ENCODE measurements around the gene NKX2-1.

DNA sequence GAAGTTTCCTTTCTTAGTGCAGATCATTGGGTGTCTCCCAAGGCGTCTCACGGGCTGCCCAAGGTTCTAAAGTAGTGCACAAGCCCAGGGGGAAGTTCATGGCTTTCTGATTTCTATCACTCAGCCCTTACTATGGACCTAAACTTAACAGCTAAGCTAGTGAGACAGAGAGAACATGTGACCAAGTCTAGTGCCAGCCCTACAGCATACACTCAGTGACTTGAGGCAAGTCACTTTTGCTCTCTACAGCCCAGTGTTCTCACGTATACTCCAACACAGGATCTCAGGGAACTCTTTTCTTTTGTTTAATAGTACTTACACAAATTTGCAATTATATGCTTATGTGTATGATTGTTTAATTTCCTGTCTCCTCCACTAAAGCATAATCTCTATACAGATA is 48.6 kb downstream of the NKX2-1 start:
- TF ChIP-seq, protein P1, sequence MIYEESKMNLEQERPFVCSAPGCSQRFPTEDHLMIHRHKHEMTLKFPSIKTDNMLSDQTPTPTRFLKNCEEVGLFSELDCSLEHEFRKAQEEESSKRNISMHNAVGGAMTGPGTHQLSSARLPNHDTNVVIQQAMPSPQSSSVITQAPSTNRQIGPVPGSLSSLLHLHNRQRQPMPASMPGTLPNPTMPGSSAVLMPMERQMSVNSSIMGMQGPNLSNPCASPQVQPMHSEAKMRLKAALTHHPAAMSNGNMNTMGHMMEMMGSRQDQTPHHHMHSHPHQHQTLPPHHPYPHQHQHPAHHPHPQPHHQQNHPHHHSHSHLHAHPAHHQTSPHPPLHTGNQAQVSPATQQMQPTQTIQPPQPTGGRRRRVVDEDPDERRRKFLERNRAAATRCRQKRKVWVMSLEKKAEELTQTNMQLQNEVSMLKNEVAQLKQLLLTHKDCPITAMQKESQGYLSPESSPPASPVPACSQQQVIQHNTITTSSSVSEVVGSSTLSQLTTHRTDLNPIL (CRISPR knock-in tag; IDR thresholded peaks at IDR 0.05; ENCODE audit: low read depth), result no peak
- TF ChIP-seq, protein P2, sequence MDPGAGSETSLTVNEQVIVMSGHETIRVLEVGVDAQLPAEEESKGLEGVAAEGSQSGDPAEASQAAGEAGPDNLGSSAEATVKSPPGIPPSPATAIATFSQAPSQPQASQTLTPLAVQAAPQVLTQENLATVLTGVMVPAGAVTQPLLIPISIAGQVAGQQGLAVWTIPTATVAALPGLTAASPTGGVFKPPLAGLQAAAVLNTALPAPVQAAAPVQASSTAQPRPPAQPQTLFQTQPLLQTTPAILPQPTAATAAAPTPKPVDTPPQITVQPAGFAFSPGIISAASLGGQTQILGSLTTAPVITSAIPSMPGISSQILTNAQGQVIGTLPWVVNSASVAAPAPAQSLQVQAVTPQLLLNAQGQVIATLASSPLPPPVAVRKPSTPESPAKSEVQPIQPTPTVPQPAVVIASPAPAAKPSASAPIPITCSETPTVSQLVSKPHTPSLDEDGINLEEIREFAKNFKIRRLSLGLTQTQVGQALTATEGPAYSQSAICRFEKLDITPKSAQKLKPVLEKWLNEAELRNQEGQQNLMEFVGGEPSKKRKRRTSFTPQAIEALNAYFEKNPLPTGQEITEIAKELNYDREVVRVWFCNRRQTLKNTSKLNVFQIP (CRISPR knock-in tag; IDR thresholded peaks at IDR 0.05; ENCODE audit: borderline replicate concordance, low read depth), result no peak
- no peak for TF ChIP-seq ISL1 (CRISPR knock-in tag; IDR thresholded peaks at IDR 0.05)
- TF ChIP-seq, protein P3, sequence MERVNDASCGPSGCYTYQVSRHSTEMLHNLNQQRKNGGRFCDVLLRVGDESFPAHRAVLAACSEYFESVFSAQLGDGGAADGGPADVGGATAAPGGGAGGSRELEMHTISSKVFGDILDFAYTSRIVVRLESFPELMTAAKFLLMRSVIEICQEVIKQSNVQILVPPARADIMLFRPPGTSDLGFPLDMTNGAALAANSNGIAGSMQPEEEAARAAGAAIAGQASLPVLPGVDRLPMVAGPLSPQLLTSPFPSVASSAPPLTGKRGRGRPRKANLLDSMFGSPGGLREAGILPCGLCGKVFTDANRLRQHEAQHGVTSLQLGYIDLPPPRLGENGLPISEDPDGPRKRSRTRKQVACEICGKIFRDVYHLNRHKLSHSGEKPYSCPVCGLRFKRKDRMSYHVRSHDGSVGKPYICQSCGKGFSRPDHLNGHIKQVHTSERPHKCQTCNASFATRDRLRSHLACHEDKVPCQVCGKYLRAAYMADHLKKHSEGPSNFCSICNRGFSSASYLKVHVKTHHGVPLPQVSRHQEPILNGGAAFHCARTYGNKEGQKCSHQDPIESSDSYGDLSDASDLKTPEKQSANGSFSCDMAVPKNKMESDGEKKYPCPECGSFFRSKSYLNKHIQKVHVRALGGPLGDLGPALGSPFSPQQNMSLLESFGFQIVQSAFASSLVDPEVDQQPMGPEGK (CRISPR knock-in tag; IDR thresholded peaks at IDR 0.05; ENCODE audit: borderline replicate concordance), result no peak
- TF ChIP-seq, protein P4, sequence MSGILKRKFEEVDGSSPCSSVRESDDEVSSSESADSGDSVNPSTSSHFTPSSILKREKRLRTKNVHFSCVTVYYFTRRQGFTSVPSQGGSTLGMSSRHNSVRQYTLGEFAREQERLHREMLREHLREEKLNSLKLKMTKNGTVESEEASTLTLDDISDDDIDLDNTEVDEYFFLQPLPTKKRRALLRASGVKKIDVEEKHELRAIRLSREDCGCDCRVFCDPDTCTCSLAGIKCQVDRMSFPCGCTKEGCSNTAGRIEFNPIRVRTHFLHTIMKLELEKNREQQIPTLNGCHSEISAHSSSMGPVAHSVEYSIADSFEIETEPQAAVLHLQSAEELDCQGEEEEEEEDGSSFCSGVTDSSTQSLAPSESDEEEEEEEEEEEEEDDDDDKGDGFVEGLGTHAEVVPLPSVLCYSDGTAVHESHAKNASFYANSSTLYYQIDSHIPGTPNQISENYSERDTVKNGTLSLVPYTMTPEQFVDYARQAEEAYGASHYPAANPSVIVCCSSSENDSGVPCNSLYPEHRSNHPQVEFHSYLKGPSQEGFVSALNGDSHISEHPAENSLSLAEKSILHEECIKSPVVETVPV (CRISPR knock-in tag; IDR thresholded peaks at IDR 0.05), result no peak
- TF ChIP-seq, protein P5, sequence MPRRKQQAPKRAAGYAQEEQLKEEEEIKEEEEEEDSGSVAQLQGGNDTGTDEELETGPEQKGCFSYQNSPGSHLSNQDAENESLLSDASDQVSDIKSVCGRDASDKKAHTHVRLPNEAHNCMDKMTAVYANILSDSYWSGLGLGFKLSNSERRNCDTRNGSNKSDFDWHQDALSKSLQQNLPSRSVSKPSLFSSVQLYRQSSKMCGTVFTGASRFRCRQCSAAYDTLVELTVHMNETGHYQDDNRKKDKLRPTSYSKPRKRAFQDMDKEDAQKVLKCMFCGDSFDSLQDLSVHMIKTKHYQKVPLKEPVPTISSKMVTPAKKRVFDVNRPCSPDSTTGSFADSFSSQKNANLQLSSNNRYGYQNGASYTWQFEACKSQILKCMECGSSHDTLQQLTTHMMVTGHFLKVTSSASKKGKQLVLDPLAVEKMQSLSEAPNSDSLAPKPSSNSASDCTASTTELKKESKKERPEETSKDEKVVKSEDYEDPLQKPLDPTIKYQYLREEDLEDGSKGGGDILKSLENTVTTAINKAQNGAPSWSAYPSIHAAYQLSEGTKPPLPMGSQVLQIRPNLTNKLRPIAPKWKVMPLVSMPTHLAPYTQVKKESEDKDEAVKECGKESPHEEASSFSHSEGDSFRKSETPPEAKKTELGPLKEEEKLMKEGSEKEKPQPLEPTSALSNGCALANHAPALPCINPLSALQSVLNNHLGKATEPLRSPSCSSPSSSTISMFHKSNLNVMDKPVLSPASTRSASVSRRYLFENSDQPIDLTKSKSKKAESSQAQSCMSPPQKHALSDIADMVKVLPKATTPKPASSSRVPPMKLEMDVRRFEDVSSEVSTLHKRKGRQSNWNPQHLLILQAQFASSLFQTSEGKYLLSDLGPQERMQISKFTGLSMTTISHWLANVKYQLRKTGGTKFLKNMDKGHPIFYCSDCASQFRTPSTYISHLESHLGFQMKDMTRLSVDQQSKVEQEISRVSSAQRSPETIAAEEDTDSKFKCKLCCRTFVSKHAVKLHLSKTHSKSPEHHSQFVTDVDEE (CRISPR knock-in tag; IDR thresholded peaks at IDR 0.05), result no peak
- TF ChIP-seq ARNTL (CRISPR knock-in tag; IDR thresholded peaks at IDR 0.05; ENCODE audit: borderline replicate concordance, low read depth), result no peak
- no peak for TF ChIP-seq ZFP30 (CRISPR knock-in tag; IDR thresholded peaks at IDR 0.05)
- no peak for TF ChIP-seq ZC3H10 (CRISPR knock-in tag; IDR thresholded peaks at IDR 0.05)
- TF ChIP-seq ESRRG (CRISPR knock-in tag; IDR thresholded peaks at IDR 0.05), result no peak
- no peak for TF ChIP-seq ZFP3 (CRISPR knock-in tag; IDR thresholded peaks at IDR 0.05)
- TF ChIP-seq ZNF70 (CRISPR knock-in tag; IDR thresholded peaks at IDR 0.05), result no peak
- no peak for TF ChIP-seq ZNF565 (CRISPR knock-in tag; conservative IDR thresholded peaks at IDR 0.05; ENCODE audit: low read depth)
- TF ChIP-seq OSR1 (CRISPR knock-in tag; IDR thresholded peaks at IDR 0.05), result no peak
